Right lobe of liver (tissue), 4 donors: ENCODE data around the gene ANO4.

Experiments used
- CTCF ChIP-seq, 4 donors: fragments of 200-600 bp in 3 of 4; fragments of 450-650 bp in 1 of 4; IDR thresholded peaks; one replicate each; pipeline versions ENCODE4 v1.5.1 to v1.8.0; 2016 to 2022; ENCODE audit warnings: antibody characterized with exemption in 4 of 4, mild to moderate bottlenecking in 2 of 4
- POLR2A ChIP-seq: fragments of 450-650 bp; IDR thresholded peaks from one replicate; pipeline ENCODE4 v1.6.1; 2017; ENCODE audit warnings: antibody characterized with exemption, mild to moderate bottlenecking
- donor health status: DM: no; HTN: no; CAD: no.
- donor health status: DM: no; HTN: no; CAD: no.
- donor health status: DM: no; HTN: yes; CAD: no.

GRCh38 chr12:100932571-100932970, 138.0 kb downstream of the ANO4 start:
- TF ChIP-seq CTCF (IDR thresholded peaks at IDR 0.05) (no peak), POLR2A (no peak)
